ENCODE measurements around the gene SETDB2.

GRCh38 chr13:49539746-49540145 lies 95.7 kb downstream of the SETDB2 start:
- TF ChIP-seq, protein P1, sequence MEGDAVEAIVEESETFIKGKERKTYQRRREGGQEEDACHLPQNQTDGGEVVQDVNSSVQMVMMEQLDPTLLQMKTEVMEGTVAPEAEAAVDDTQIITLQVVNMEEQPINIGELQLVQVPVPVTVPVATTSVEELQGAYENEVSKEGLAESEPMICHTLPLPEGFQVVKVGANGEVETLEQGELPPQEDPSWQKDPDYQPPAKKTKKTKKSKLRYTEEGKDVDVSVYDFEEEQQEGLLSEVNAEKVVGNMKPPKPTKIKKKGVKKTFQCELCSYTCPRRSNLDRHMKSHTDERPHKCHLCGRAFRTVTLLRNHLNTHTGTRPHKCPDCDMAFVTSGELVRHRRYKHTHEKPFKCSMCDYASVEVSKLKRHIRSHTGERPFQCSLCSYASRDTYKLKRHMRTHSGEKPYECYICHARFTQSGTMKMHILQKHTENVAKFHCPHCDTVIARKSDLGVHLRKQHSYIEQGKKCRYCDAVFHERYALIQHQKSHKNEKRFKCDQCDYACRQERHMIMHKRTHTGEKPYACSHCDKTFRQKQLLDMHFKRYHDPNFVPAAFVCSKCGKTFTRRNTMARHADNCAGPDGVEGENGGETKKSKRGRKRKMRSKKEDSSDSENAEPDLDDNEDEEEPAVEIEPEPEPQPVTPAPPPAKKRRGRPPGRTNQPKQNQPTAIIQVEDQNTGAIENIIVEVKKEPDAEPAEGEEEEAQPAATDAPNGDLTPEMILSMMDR (IDR thresholded peaks at IDR 0.05) = no peak
- TF ChIP-seq POLR2A (IDR thresholded peaks at IDR 0.05) (no peak), EP300 (IDR thresholded peaks at IDR 0.05; ENCODE audit: low read depth) (no peak), POLR2AphosphoS5 (IDR thresholded peaks at IDR 0.05) (no peak)
